ENCODE data around the gene FAM3A.
A peak's percentile ranks its signal among the peaks of the same experiment; 100 is the strongest.
"Not testable (repeated sequence)": the region's sequence is repeated elsewhere in the genome, so short reads cannot be mapped to it uniquely, and the experiment has no call there.

The FAM3A gene, protein sequence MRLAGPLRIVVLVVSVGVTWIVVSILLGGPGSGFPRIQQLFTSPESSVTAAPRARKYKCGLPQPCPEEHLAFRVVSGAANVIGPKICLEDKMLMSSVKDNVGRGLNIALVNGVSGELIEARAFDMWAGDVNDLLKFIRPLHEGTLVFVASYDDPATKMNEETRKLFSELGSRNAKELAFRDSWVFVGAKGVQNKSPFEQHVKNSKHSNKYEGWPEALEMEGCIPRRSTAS

DNA sequence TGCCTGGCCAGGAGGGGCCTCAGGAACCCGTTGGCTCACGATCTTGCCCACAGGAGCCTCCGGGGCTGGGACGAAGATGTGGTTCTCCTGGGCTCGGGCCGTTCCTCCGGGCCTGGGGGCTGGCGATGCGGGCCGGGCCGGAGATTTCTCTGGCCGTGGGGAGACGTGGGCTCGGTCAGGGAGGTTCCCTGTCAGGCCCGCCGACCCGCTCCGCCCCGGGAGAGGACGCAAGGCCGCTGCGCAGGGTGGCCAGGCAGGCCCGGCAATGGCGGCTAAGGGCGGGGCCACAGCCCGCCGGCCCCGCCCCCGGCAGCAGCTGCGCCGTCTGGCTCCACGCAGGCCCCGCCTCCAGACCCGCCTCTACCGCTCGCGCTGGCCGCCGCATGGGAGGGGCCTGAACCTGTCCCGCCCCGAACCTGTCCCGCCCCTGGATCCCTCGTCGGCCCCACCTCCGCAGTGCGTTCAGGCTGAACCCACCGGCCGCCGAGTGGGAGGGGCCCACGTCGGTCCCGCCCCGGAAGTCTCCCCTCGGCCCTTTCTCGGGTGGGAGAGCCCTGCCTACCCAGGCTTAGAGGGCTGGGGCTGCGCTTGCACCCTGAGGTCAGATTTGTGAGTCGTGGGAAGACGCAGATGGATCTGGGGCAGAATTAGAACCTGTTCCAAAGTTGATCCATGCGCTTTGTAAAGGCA, at the start of gene FAM3A:
FAM3A (minus strand) TSS at position 267 of the 690 bp plus-strand sequence. CDS start 460 bp downstream, outside the sequence.
- peak; percentile 86 for DNase-seq (ENCODE audit: low read depth in 3 of 3)

DNA sequence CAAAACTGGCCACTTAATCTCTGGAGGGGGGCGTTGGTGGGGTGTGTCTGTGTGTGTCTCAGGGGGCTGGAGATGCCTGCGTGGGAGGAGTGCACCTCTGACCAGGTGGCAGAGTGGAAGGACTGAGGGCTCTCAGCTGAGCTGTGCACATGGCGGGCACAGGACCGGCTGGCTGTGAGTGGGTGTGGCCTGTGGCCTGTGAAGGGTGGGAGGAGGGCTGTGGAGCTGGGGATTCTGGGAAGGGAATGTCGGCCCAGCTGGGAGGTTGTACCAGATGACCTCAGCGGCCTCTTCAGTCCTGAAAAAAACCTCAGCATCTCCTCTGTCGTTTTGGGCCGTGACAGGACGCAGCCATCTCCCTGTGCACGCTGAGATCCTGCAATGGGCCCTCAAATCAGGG, 46.3 kb upstream of the FAM3A start:
- not testable (repeated sequence) for DNase-seq (ENCODE audit: low read depth in 3 of 3)

DNA sequence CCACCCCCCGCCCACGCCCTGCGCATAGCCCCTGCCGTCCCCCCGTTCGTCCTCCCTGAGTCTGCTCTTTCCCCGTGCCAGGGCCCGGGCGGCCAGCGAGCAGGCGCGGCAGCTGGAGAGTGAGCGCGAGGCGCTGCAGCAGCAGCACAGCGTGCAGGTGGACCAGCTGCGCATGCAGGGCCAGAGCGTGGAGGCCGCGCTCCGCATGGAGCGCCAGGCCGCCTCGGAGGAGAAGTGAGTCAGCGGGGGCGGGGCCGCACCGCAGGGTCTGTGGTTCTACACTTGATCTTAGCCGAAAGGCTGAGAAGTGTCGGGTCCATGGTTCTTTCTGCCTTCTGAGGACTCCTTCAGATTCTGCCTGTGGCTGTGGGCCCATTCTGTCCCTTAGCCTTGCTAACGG, 44.3 kb upstream of the FAM3A start:
- DNase-seq (ENCODE audit: low read depth in 3 of 3) = not testable (repeated sequence)

DNA sequence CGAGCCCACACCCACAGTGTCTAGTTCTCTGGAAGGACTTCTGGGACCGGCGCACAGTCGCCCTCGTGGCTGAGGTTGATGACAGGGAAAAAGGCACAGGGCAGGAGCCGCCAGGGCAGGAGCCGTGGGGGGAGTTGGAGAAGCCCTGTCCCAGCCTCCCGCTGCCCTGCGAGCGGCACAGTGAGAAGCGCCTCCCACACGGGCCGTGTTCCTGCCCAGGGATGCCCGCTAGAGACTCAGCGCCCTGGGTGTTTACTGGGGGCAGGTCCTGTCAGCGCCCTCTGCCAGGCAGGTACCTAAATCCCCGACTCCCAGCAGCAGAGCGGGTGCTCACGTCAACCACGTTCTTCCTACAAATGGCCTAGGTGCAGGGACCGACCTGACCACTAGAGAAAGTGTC, 42.9 kb upstream of the FAM3A start:
- not testable (repeated sequence) for DNase-seq (ENCODE audit: low read depth in 3 of 3)

DNA sequence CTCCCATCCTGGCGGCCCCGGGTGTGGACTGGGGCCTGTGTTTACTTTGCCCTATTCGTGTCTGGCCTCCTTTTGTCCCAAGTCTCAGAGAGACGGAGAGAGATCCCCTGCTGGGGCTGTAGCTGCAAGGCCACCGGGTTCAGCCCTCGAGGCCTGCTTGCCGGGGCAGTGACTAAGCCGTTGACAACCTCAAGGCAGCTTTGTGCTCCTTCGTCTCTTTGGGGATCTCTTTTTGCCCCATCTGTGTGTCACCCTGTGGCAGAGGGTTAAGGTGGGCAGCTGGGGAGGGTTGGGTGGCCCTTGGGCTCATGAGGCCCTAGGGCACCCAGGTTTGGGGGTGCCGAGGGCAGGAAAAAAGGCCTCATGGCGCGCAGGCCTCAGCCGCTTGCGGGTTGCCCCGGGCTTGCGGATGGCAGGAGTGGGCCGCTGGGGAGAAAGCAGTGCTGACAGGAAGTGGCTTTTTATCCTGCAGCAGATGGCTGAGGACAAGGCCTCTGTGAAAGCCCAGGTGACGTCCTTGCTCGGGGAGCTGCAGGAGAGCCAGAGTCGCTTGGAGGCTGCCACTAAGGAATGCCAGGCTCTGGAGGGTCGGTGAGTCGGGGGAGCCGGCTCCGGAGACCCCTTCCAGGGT, 42.1 kb upstream of the FAM3A start:
- not testable (repeated sequence) for DNase-seq (ENCODE audit: low read depth in 3 of 3)

DNA sequence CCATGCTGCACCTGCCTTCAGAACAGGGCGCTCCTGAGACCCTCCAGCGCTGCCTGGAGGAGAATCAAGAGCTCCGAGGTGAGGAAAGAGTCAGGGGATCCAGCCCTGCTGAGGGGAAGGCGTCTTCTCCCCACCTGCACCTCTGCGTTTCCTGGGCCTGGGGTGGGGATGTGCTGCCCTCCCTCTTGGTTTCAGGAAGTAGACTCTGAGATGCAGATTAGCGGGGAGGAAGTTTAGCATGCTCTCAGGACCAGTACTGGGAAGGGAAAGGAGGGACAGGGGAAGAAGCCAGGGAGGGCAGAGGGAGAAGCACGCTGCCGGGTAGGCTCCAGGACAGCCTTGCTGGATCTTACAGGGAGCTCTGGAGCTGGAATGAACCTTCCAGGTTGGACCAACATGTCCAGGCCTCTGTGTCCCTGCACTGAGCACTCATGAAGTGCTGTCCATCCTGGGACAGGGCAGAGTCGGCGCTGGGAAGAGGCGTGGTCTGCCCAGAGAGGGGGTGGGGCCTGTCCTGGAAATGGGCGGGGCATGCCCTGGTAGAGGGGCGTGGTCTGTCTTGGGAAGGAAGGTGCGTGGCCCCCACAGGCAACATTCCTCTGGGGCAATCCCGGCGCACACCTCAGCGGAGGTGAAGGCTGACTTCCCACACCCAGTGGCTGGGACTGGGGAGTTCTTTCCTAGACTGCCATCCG, 36.2 kb upstream of the FAM3A start:
- not testable (repeated sequence) for DNase-seq (ENCODE audit: low read depth in 3 of 3)

DNA sequence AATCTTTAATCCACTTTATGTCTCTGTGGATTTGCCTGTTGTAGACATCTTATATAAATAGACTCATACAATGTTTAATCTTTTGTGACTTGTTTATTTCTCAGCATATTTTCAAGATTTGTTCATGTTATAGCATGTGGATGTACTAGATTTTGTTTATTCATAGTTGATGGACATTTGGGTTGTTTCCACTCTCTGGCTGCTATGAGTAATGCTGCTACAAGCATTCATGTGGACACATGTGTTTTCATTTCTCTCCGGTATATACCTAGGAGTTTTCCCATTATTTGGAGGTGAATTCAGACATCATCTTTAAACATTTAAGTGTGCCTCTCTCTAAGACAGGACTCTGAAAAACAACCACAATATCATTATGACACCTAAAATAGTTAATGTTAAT, 33.7 kb upstream of the FAM3A start:
- DNase-seq (ENCODE audit: low read depth in 3 of 3) = no peak

DNA sequence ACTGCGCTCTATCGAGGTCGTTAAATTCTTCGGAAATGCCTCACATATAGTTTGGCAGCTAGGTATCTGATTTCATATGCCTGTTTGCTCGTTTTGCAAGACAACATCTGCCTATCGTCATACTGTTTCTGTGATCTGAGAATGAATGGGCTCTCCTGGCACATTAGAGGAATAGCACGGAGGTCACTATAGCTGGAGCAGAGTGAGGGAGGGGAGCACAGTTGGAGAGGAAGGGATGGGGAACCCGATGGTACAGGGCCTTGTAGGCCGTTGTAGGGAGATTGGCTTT, 31.9 kb upstream of the FAM3A start:
- DNase-seq (ENCODE audit: low read depth in 3 of 3) = no peak

DNA sequence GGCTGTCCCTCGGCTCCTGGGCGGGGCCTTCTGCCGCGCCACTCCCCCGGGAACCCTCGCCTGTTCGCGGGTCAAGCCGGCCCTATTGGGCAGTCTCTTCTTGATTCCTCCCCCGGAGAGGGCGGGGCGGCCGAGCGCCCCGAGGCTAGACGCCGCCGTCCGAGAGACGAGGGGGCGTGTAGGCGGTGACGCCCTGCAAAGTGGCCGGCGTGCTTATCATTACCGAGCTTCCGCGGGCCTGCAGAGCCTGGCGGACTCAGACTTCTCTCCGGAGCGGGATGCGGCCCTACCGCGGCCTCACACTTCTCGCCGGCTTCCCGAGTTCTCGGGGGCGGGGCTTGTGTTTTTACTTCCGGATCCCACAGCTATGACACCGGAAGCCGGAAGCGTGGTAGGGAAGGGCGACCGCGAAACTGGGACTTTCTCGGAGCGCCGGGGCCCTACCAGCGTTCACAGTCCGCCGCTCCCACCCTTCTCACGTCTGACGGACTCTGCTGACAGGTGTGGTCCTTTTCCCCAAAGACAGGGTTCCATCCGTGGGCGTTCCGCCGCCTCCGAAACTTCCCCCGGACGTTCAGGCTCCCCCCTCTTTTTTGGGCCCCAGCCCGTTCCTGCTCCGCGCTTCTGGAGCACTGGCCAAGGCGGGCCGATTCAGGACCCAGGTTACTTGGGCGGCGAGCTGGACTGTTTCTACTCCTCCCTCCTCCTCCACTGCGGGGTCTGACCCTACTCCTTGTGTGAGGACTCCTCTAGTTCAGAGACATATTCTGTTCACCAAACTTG, 31.4 kb upstream of the FAM3A start, which contains the start of gene IKBKG:
IKBKG (plus strand) TSS at position 376 of the 783 bp plus-strand sequence. CDS start 4,383 bp downstream, outside the sequence.
- DNase-seq (ENCODE audit: low read depth in 3 of 3) = peak; percentile 75 to 77 (median 76)

DNA sequence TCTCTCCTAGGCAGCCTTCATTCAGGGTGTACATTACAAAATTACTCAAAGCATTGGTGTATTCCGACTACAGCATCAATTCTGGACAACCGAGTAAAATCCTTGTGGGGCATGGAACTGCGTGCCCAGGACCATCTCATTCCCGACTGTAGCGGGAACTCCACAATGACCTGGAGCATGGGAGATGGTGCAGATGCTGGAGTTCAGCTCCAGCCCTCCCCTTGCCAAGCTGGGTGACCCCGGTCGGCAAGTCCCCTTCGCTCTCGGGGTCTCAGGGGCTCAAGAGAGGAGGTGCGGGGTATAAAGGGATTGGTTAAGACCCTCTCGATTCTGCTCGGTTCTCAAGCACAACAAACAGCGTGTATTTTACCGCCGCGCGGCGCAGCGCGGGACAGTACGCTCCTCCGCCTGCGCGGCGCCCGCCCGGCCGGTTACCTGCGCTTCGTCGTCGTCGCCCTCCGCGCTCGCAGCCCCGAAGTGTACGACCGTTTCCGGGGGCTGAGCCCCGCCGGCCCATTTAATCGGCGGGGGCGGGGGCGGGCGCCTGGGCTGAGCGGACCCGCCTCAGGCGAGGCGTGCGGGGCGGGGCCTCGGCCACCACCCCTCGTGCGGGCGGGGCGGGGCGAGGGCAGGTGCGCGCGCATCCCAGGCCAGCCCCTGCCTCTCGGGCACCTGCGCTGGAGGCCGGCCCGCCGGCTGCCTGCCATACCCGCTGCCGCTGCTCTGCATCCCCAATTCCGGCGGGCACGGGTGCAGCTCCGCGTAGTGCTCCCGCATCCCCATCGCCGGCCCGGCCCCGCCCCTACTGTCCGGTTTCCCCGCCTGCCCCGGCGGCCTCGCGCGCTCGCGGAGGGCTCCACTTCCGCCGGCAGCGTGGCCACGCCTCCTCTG, 30.6 kb upstream of the FAM3A start, which contains the start of gene G6PD:
G6PD (minus strand) TSS at position 493 of the 891 bp plus-strand sequence. CDS start 691 bp downstream, outside the sequence.
- peak; percentile 70 to 71 (median 70) for DNase-seq (ENCODE audit: low read depth in 3 of 3)

DNA sequence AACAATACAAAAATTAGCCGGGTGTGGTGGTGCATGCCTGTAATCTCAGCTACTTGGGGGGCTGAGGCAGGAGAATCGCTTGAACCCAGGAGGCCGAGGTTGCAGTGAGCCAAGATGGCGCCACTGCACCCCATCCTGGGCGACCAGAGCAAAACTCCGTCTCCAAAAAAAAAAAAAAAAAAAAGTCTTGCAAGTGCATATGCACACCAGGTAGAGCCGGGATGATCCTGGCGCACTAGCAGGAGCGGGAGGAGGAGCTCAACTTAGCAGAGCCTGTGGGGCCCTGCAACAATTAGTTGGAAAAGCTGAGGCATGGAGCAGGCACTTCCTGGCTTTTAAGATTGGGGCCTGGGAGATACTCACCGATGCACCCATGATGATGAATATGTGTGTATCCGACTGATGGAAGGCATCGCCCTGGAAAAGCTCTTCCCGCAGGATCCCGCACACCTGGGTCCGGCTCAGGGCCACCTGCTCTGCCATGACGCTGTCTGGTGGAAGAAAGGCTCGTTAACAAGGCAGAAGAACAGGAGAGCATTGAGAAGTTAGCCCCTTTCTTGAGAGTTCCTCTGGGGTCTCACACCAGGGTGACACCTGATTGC, 29.7 kb upstream of the FAM3A start:
- no peak for DNase-seq (ENCODE audit: low read depth in 3 of 3)

DNA sequence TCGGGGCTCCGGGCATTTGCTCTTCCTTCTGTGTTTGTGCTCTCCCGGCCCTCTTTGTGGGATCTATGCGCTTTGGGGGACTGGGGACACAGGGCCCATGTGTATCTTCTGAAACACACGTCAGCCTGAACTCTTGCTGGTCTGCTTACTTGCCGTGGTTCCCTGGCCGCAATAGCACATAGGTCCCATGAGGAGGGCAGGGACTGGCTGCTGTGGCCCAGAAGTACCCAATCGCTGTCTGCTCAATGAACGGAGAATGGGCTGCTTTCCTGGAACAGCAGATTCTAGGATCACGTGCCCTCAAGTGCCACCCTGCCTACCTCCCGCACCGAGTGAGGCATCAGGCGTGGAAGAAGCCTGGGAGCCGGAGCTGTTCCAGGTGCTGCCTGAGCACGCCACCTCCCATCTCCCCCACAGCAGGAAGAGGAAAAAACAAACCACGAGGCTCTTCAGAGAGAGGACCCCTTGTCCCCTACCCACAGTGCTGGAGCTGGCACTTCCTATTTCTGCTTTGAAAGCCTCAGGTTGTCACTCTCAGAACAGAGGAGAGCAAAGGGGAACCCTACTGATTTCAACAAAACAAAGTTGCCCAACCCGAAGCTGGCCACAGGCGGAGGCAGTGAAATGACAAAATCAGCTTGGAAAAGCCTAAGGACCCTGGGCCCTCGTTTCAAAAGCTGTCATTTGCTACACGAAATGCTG, 26.8 kb upstream of the FAM3A start:
- no peak for DNase-seq (ENCODE audit: low read depth in 3 of 3)

DNA sequence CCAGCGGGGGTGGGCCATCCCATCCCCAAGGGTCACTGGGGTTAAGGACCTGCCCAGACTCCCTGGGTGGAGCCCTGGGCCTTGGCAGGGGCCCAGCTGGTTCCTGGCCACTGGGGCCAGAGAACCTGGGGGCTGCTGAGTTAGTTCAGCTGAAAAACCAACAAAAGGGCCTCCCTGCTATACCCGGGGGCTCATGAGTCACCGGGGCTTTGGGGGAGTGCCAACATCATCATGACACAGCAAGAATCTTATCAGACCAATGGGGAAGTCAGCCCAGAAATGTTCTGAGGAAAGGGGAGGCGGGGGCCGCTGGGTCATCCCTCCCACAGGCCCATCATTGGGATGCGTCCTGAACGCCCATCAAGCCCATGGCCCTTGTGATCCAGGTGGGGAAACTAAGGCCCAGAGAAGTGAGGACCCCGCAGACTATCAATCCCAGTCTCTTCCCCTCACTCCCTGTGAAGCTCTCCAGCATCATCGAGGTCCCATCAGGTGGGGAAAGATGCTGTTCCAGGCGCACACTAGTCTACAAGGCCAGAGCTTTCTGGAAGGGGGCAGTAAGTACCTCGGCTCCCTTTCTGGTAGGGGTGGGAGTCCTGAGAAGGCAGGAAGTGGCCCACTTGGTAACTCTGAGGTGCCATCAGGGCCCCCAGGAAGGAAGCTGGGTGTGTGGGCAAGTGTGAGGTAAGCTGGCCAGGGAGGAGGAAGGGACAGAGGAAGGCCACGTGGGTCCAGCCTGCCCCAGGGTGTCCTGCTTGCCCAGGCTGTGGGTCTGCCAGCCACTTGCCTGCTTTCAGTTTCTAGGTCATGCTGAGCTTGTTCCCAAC, 26.1 kb upstream of the FAM3A start:
- DNase-seq (ENCODE audit: low read depth in 3 of 3) = peak; percentile 18 to 38 (median 33)

DNA sequence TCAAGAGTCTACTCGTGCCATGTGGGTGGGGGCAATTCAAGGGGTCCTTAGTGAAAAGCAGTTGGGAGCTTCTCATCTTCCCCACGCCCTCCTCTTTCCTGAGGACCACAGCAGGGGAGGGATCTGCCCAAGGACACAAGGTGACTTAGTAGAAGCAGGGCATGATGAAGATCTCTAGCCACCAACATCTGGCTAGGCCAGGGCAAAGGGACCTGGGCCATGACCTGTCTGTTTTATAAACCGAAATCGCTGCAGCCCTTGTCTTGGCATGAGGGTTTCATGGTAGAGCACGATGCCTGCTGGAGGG, 25.5 kb upstream of the FAM3A start:
- no peak for DNase-seq (ENCODE audit: low read depth in 3 of 3)

DNA sequence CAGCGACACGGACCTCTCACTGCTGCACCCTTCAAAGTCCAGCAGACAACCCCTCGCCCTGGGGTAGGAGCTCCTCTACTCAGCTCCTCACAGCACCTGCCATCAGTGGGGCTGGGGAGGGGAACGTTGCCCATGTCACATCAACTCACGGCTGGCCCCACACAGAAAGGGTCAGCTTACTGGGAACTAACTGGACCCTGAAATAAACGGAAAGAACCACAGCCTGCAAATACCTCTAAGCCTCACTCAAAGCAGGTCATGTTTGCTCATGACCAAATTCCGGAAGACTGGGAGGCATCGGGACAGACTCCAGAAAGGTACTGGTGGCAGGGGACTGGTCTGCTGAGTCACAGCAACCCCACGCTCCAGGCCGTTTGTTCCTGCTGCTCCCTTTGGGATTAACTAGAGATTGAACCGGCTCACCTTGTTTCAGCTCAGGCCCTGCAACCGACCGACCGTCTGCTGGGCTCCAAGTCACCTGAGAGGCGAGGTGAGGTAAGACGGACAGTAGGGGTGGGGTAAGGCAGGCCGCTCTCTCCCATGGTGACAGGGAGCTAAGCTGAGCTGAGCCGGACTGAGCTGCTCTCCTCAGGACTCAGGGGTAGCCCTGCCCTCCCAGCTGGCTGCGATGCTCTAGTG, 25.0 kb upstream of the FAM3A start:
- DNase-seq (ENCODE audit: low read depth in 3 of 3) = no peak

DNA sequence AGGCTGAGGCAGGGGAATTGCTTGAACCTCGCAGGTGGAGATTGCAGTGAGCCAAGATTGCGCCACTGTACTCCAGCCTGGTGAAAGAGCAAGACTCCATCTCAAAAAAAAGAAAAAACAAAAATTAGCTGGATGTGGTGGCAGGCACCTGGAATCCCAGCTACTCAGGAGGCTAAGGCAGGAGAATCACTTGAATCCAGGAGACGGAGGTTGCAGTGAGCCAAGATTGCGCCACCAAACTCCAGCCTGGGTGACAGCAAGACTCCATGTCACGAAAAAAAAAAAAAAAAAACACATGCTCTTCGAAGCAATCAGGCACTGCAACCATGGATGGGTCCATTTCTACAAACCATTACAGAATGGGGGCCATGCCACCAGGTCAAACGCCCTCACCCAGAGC, 24.3 kb upstream of the FAM3A start:
- not testable (repeated sequence) for DNase-seq (ENCODE audit: low read depth in 3 of 3)

DNA sequence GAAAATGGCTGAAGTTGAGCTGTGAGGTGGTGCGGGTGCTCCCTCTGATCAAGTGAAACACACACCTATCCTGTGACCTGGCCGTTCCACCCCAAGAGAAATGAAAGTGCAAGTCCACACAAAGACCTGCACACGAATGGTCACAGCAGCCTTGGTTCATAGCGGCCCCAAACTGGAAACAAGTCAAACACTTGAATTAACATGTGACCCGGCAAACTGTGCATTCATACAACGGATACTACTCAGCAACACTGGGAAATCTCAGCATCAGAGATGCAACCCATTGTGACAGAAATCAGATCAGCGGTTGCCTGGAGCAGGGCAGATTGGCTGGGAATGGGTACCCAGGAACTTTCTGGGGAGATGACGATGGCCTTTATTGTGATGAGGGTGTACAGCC, 23.0 kb upstream of the FAM3A start:
- no peak for DNase-seq (ENCODE audit: low read depth in 3 of 3)

DNA sequence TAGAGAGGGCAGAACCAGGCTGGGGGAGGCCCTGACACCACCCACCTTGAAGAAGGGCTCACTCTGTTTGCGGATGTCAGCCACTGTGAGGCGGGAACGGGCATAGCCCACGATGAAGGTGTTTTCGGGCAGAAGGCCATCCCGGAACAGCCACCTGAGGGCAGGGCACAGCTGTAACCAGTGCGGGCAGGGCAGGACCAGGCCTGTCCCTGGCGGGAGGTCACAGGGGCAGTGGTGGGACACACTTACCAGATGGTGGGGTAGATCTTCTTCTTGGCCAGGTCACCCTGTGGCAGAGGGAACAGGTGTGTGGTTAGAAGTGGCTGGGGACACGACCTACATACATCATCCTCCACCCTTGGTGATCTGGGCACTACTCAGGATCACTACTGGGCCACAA, 19.9 kb upstream of the FAM3A start:
- DNase-seq (ENCODE audit: low read depth in 3 of 3) = no peak
